NCI-H1694 (cell line): ENCODE results near the gene MYEOV.

ENCODE experiments used
- DNase-seq: peaks from one replicate; lab custom pipeline; 2025; lab: John Stamatoyannopoulos, UW

Gene MYEOV

DNA sequence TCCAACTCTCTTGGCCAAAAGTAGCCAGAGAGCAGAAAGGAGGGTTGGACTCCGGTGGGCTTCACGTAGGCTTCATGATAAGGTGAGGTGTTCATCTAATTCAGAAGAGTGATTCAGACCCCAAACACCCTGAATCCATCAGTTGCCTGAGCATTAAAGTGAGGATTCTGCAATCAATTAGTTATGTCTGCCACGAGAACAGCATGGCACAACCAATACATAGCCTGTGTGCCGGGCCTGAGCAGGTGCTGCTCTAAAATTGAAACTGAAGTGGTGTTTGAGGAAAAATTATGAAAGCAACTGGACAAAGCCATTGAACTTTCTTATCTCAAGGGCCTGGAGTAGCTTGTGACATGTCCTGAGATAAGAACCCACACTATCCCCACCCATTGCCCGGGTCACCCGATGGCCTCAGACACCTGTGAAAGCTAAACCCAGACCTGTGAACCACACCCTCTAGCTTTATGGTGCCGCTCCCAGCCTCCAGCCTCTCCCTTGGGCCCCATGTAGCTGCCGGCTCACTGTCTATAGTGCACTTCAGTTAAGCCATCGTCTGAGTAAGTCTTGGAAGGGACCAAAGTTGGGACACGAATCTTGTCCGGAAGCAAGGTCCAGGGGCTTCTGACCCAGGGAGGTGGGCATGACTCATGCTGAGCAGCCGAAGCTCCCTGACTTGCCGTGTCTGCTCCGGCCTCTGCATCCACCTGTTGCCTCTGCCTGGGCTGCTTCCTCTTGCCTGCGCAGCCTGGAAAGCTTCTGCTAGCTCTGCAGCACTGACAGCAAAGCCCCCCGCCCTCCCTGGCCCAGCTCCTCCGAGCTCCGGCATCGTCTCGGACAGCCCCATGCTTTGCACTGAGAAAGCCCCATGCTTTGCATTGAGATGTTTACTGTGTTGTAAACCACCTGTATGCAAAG, 5.7 kb upstream of the MYEOV start:
- DNase-seq = no peak

DNA sequence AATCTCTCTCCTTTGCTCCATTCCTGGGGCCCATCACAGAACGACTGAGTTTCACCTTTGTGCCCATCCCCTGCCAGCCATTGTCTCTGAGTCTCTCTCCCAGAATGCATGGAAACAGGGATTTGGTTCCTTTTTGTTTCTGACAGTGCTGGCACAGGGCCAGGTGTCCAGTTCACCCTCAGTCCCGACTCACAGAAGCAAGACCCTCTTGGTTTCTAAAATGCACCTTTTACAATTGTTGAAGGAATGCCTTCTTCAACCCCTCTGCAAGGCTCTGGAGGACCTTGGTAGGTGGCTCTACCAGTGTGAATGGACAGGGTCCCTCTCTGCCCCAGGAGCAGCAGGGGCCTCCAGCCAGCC, 5.1 kb upstream of the MYEOV start:
- no peak for DNase-seq

DNA sequence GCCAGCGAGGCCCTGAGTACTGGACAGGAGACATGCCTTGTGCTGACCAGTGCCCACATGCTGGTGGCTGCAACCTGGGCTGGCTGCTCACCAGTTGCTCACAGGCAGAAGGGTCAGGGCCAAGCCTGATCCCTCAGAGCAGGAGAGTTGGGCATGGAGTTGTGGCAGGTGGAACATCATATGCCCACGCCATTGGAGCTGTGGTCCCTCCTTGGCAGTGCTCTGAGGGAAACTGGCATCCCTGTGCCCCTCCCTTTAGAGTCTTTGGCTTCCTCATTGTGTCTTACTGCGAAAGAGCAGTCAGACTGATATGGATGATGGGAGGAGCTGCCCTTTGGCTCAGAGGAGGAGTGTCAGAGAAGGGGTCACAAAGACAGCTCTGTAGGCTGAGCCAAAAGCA, 3.1 kb upstream of the MYEOV start:
- no peak for DNase-seq

DNA sequence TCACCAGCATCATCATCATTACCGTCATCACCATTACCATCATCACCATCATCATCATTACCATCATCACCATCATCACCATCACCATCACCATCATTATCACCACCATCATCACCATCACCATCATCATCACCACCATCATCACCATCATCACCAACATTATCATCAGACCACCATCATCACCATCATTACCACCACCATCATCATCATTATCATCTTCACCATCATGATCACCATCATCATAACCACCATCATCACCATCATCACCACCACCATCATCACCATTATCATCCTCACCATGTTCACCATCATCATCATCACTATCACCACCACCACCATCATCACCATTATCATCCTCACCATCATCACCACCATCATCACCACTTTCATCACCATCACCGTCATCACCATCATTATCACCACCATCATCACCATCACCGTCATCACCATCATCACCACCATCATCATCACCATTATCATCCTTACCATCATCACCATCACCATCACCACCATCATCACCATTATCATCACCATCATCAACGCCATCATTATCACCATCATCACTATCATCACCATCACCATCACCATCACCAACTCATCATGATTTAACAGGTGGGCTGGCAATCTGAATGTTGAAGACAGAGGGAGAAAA, 2.4 kb upstream of the MYEOV start:
- no peak for DNase-seq

DNA sequence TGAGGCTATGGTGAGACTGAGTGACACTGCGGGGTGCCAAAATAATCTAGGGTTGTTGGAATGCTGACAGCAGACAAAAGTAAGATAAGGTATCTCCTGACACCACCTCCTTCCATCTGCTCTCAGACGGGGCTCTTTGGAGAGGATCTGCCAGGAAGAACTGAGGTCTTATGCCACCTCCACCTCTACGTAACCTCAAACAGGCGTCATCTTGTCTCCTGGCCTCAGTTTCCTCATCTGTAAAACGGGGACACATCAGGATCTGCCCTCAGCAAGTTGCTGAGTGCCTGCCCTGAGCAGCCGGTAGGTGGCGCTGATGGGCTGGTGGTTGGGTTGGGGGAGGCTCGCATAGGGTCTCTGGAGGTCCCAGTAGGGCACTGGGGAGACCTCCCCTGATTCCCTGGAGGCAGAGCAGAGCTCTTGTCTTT, 1.7 kb upstream of the MYEOV start:
- no peak for DNase-seq

DNA sequence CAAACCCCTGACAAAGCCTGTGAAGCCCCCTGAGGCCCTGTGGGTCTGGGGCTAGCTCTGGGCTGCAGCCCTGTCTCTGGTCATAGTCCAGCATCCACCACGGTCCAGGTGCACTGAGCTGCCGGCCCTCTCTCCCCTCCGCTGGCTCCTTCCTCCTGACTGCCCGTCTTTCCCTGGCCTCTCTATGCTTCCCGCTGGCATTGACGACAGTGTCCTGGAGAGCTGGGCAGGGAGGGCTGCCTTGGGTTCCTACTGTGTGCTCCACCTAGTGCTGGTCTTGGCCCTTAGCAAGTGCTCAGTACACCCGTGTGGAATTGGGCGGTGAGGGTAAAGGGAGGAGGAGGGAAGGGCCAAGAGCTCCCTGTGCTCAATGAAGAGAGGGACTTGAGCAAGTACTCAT, 868 bp upstream of the MYEOV start:
- DNase-seq = no peak

DNA sequence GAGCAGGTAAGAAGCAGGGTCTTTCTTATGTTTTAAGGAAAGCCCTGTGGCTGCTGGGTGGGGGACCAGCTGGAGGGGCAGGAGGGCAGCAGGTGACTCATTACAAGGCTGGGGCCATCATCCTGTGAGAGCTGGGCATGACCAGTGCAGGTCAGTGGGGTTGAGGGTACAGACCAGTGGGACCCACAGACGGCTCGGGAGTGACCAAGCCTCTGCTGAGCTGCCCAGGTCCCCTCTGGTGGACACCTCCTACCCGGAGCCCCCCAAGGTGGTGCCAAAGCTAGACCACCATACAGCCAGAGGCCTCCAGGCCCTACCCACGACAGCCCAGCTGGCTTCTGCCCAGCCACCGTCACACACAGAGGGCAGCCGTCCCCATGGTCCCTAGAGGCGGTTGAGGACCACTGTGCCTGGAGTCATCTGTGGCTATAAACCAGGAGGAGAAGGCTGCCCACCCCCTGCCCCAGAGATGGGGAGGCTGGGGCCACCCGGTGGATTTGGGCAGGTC, 670 bp downstream of the MYEOV start:
- DNase-seq = no peak

DNA sequence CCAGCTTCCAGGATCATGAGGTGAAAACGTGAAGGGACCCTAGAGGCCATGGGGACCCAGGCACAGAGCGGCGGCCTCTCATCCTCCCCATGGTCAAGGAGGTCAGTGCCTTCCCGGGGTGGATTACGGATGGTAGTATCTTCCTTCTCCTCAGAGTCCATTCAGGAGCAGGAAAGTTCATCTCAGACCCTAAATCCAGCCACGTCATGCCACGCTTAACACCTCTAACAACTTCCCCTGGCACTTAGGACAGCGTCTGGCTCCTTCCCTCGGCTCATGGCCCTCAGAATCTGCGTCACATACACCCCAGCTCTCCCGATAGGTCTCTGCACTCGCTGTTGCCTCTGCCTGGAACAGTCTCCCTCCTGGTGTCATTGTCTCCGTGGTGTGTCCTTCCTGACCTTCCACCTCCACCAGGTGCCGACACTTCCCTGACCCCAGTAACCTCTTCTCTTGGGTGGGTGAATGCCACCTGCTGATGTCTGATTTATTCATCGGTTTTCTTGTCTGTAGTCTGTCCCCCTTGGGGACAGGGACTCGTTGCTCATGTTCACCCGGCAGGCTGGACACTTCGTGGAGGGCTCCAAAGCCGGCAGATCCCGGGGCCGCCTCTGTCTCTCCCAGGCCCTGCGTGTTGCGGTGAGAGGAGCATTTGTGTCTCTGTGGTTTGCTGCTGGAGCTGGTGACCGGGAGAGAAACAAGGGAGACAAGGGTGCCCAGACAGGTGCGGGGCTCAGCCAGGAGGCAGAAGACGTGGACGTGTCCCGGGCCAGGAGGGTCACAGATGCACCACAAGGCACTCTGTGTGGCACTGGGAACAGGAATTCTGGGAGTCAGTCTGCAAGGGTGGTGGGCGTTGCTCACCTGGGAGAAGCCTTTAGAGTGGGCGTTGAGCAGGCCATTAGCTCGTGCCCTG, 1.4 kb downstream of the MYEOV start:
- DNase-seq = no peak

DNA sequence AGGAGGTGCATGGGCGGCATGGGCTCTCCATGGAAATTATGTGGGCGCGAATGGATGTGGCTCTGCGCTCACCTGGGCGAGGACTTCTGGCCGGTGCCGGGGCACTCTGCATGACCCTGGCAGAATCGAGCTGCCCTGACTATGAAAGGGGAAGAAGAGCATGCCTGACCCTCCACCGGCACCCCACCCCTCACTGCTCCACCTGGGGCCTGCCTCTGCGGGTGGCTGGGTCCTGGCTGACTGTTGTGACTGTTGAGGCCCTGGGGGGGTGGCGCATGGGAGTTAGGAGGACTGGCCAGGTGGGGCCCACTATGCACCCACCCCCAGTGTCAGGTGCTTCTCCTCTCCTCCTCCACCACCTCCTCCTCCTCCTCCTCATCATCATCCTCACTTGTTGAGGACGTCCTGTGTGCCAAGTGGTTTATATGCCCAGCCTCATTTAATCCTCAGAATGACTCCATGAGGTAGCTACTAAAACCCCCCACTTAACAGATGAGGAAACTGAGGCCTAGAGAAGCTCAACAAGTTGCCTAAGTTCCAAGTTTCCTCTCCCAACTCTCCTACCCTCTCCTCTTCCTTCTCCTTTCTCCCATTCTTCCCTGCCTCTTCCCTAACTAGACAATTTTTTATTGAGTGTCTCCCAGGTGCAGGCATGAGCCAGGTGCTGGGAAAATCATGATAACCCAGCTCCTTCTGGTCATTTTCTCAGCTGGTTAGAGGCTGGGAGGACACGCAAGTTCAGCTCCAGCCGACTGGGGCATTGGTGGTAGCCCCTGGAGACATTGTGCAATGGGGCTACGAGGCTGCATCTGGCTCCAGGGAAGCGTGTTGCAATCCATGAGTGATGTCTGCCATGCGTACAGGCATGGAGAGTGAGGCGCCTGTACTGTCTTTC, 2.3 kb downstream of the MYEOV start:
- DNase-seq = no peak

DNA sequence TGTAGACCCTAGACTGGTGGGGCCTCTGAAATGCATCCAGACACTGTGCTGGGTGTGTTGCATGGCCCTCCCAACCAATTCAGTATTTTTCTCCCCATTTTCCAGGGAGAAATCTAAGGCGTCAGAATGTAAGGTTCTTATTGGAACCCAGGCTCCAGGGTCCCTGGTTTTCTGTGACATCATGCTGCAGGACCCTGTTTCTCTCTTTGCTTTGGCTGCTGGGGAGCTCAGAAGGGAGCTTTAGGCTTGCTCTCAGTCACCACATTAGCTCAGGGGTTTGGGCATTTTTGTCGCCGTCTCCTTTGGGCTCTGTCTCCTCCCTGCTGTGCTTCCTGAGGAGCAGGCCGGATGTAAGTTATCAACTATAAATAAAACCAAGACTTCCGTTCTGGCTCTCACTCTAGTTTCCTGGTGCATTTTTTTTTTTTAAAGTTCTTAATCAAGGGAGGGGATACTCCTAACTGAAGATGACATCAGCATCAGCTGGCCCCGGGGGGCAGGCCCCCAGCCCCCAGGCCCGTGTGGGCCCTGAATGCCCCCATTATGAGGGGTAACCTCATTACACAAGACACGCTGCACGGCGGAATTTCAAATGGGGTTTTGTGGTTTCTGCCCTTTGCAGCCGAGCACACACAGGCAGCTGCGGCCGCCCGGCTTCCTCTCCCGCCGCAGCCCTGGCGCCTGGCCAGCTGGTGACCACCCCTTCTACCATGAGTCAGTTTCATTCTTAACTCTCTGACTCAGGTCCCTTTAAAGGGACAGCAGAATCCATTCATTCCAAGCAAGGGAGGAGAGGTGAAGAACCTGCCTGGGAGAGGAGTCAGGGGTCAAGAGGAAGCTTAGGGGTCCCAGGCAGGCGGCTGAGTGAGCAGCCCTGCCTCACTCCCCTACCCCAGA, 3.2 kb downstream of the MYEOV start:
- no peak for DNase-seq

DNA sequence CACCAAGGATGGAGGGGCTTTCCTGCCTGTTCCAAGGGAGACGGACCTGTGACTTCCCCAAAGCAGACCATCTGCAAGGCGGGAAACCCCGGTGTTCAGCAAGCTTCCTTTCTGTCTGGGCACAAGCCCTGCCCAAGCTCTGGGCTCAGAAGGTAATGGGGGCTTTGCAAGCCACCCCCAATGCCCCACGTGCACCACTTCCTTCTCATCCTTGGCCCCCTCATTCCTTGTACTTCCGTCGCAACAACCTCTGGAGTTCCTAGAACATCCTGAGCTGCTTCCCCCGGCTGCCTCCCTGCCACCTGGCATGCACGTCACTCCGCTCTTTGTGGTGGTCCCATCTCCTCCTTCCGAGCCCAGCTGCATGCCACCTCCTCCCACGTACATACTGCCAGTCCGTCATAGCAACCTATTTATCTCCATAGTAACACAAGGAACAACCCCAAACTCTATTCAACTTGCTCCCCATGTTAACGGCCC, 3.9 kb downstream of the MYEOV start:
- no peak for DNase-seq

DNA sequence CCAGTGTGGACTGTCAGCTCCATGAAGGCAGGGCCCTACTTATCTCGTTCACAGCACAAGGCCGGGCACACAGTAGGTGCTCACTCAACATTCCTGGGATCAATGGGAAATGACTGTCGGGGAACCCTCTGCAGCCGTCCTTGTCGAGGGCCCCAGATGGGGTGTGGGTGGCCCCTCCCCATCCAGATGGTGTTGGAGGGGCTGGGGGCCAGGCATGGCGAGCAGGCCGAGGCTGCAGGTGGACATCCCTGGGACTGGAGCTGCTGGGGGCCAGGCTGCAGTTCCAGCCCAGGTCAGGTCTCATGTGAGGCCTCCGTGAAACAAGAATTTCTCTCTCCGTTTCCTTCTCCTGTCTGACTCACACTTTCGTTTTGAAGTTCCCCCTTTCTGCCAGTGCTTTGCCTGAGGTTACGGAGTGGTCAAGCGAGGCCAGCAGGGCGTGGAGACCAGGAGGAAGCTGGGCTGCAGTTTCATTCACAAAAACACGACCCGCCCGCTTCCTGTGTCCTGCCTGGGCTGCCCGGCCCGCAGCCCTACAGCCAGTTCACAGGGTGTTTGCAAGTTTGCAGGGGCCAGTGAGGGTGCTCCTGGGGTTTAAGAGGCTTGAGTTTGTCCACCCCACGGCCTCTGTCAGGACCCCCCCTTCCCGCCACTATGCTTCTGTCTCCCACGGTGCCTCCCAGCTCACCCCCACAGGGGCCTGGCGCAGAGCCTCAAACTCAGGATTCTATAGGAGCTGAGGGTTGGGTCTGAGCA, 4.5 kb downstream of the MYEOV start:
- DNase-seq = no peak

DNA sequence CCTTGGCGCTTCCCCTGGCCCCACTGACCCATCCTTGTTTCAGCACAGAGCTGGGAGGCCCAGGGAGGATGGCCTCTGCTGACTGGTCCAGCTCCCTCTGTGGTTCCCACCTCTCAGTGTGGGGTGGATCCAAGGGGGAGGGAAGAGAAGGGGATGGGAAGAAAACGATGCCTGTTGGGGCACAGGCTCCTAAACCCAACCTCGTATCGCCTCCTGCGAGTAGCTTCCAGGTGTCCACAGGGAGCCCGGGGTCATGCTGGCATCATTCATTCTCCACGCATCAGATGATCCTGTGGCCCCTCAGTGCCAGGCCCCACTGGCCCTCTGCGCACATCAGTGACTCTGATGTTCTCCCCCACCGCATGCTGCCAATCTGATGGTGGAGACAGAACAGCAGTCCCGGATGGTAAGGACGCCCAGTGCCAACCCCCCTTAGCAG, 5.1 kb downstream of the MYEOV start:
- no peak for DNase-seq

DNA sequence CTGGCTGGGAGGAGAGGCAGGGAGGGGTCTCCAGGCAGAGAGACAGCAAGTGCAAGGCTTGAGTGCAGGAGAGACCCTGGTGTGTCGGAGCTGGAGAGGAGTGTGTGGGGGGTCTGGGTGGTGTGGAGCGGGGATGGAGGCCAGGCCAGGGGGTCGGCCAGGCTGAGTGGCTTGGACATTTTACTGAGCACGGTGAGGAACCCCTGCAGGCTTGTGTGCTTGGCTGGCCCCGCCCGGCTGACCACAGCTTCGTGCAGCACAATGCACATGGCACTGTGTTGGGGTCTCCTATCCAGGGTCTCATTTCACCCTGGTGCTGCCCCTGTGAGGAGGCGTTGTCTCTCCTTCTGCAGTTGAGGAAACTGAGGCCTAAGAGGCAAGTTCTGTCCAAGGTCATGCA, 5.6 kb downstream of the MYEOV start:
- no peak for DNase-seq

DNA sequence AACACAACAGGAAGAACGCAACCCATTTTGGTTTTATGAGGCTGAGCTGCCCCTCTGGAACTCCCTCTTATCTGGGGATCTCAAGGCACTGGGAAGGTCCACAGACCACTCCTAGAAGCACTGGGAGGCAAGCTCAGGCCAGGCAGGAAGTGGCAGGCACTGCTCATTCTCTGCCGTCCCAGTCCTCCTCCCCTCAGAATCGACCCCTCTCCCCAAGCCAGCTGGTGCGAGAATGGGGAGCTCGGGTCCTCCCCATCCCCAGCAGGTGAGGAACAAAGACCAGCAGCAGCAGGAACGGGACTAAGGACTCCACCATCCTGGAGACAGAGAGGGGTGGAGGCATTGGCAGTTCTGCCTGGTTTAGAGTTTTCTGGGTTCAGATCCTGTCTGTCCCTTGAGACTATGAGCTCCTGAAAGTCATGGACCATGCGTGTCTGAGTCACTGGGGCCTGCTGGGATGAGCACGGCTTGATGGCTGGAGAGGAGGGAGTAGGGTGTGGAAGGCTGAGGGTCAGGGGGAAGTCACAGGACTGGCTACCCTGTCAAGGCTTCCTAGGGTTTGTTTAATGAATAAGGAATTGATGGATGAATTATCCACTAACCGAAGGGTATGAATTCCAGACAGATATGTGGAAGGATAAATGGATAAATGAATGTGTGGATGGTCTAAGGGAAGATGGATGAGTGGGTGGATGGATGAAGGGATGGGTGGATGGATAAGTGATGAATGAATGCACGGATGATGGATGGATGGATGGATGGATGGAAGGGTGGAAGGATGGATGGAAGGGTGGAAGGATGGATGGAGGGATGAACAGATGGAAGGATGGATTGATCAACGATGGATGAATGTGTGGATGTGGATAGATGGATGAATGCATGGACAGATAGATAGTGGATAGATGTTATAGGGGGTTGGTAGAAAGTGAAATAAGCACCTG, 6.4 kb downstream of the MYEOV start:
- DNase-seq = no peak

DNA sequence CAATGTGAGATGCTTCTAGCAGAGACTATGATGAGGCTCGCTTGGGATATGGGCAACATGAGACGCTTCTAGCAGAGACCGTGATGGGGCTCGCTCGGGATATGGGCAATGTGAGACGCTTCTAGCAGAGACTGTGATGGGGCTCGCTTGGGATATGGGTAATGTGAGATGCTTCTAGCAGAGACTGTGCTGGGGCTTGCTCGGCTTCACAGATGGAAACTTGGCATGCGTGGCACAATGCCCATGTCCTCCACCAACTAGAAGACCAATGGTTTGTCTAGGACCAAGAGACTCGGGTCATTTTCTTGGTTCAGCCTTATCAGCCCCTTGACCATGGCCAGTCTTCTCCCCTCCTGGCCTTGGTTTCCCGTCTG, 7.1 kb downstream of the MYEOV start:
- no peak for DNase-seq

DNA sequence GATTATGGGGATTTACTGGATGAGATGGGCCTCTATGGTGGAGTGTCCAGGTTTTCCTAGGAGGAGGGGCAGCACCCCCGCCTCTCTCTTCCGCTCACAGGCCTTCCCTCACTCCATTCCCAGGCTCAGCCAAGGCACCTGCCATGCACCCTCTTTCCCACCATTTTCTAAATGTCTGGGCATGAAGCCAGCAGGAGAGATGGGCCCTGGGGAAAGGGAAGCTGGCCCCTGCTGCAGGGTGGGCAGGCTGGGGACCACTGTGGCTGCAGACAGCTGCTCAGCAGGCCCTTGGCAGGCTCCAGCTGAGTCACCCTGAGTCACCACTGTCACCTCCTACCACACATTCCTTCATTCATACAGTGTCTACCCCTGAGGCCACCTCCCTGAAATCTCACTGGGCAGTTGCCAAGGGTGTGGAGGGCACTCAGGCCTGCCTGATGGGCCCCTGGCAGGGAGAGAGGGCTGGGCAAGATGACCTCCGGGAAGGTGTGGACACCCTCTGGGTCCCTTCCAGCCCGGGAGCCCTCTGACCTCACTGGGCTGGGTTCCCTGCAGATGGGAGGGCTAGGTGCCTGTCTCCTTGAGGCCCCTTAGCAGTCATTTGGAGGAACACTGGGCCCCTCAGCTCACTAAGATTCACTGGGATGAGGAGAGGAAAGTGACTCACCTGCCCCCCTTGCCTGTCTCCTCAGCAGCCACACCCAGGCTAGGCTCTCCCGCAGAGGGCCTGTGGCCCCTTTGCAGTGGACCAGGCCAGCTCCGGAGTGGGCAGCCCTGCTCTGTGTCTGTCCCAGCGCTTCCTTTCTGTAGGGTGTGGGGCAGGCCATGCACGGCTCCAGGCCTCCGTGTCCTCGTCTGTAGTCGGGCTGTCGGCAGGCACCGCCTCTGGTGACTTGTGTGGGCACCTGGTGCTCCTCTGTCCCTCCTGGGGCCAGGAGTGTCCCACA, 7.8 kb downstream of the MYEOV start:
- no peak for DNase-seq
